Adrenal gland (tissue), 12 donors: ENCODE results near the gene GPC5. TPM values are rescaled to one million over a fixed set of nuclear protein-coding genes. Genes with fewer than 3 reads are reported as not detected.

Experiments used
- DNase-seq, 7 donors: peaks; one replicate each; pipeline ENCODE4 v3.0.0-alpha.2; 2019 to 2020
- H3K27ac ChIP-seq, 5 donors: fragments of 200-600 bp; sonication (generic) in 4 of 5; 1 replicate in 3 of 5; 2 replicates in 2 of 5; pipeline versions ENCODE4 v1.5.1 to v1.8.0; 2016 to 2020; ENCODE audit warnings: mild to moderate bottlenecking in 1 of 5
- H3K27me3 ChIP-seq: fragments of 200-600 bp; 2 replicates; pipeline ENCODE4 v1.8.0; 2021
- H3K36me3 ChIP-seq, 2 donors: fragments of 200-600 bp; replicated peaks in 1 of 2; 1 replicate in 1 of 2; 2 replicates in 1 of 2; pipeline versions ENCODE4 v1.5.1 to v1.8.0; 2018 to 2022
- H3K4me1 ChIP-seq, 2 donors: fragments of 200-600 bp; replicated peaks in 1 of 2; 1 replicate in 1 of 2; 2 replicates in 1 of 2; pipeline versions ENCODE4 v1.5.1 to v1.8.0; 2018 to 2021
- H3K4me3 ChIP-seq, 4 donors: fragments of 200-600 bp; sonication (generic) in 3 of 4; one replicate each; pipeline ENCODE4 v1.5.1; 2016 to 2018
- H3K9me3 ChIP-seq, 3 donors: fragments of 200-600 bp; sonication (generic) in 1 of 3; replicated peaks in 1 of 3; 1 replicate in 2 of 3; 2 replicates in 1 of 3; pipeline versions ENCODE4 v1.5.1 to v1.8.0; 2016 to 2021
- CTCF ChIP-seq, 6 experiments: fragments of 450-650 bp in 4 of 6; fragments of 200-600 bp in 2 of 6; sonication (generic) in 1 of 6; IDR thresholded peaks; 1 replicate in 5 of 6; 2 replicates in 1 of 6; pipeline versions ENCODE4 v1.5.1 to v1.8.0; 2016 to 2021; ENCODE audit warnings: antibody characterized with exemption in 6 of 6, mild to moderate bottlenecking in 2 of 6, moderate library complexity in 1 of 6
- POLR2A ChIP-seq, 2 donors: fragments of 450-650 bp; IDR thresholded peaks; one replicate each; pipeline ENCODE4 v1.6.1; 2017; ENCODE audit warnings: antibody characterized with exemption in 2 of 2, mild to moderate bottlenecking in 2 of 2, moderate library complexity in 1 of 2
- whole genome bisulfite sequencing, 4 donors: extraction: QIAGEN DNeasy Blood & Tissue Kit in 2 of 4; methylation state at CpG; one replicate each; pipeline versions ENCODE4 v1.1.5 to v1.1.7; 2013 to 2017; 5-methylcytosine and 5-hydroxymethylcytosine counted together
- intact Hi-C, 2 donors: fragments of 100-400 bp; cut with DNase I; formaldehyde crosslinking; loops; one replicate each; pipeline versions ENCODE4 v1.14.1 to v1.15.0; 2022 to 2023
- polyA plus RNA-seq, 3 donors: library from polyadenylated mRNA; stranded (reverse); fragments of 200-250 nt in 2 of 3; fragments of 350-450 nt in 1 of 3; fragmentation: Illumina TruSeq in 1 of 3; extraction: RNeasy Lipid Tissue Mini Kit (QIAGEN cat#74804) in 1 of 3; gene quantifications; one replicate each; pipeline ENCODE4 v1.2.3, GENCODE V29; 2013 to 2014
- total RNA-seq, 9 donors: library from RNA; depleted of rRNA in 4 of 9; stranded (reverse); fragments of >200 nt in 4 of 9; fragments of 120-200 nt in 1 of 9; fragmentation: NEBNext Ultra II Directional in 1 of 9; extraction: Animal tissue kit (Norgen Biotek cat#: 25700) in 1 of 9; gene quantifications; one replicate each; pipeline versions ENCODE4 v1.1.0 to v1.2.4, GENCODE V29; 2013 to 2023
- donor health status: healthy with polysubstance abuse.
- donor health status: Bipolar disorder and iron deficiency.
- donor health status: DM: yes; HTN: yes; CAD: no.
- donor health status: DM: no; HTN: no; CAD: no.
- donor health status: DM: no; HTN: no; CAD: no.
- donor health status: DM: yes; HTN: yes; CAD: no.

GPC5 gene
- total and polyA plus RNA-seq, 12 donors = 0.24 to 7.7 (median 2.1) TPM; not detected in 4

GRCh38 chr13:92716749-92717148 lies 1318.3 kb downstream of the GPC5 start:
- intact Hi-C loops = no loop called here
- 52 to 66% (median 57%) methylated on average over 6 of the region's 6 CpGs for WGBS, 4 donors
- DNase-seq = no peak

GRCh38 chr13:92717857-92718256 lies 1319.4 kb downstream of the GPC5 start:
- no peak for TF ChIP-seq CTCF (IDR thresholded peaks at IDR 0.05)
- TF ChIP-seq POLR2A (IDR thresholded peaks at IDR 0.05) = no peak
- Histone ChIP-seq H3K27ac (no peak overlapping the region), H3K9me3 (no peaks in the 10 kb centered on the region), H3K4me3 (no peak overlapping the region), H3K4me1 (no peaks in the 10 kb centered on the region), H3K27me3 (no peaks in the 10 kb centered on the region), H3K36me3 (no peaks in the 10 kb centered on the region)
- WGBS, 4 donors = 84 to 93% (median 88%) methylated on average over 2 of the region's 2 CpGs
- intact Hi-C loops = no loop called here
- DNase-seq = no peak

More at GRCh38 chr13:92716749-92717148, 1318.3 kb downstream of the GPC5 start:
- no peak overlapping the region for H3K4me3 ChIP-seq
- no peaks in the 10 kb centered on the region for H3K27me3 ChIP-seq
- TF ChIP-seq CTCF (IDR thresholded peaks at IDR 0.05) (peak in 2 of 6 experiments; percentile 9 to 19), POLR2A (IDR thresholded peaks at IDR 0.05) (no peak)
- H3K4me1 ChIP-seq = no peaks in the 10 kb centered on the region
- H3K27ac ChIP-seq = no peak overlapping the region
- no peaks in the 10 kb centered on the region for H3K9me3 ChIP-seq
- H3K36me3 ChIP-seq = no peaks in the 10 kb centered on the region

GRCh38 chr13:92719868-92720267 lies 1321.4 kb downstream of the GPC5 start:
- Histone ChIP-seq H3K4me1 (no peaks in the 10 kb centered on the region), H3K9me3 (no peaks in the 10 kb centered on the region), H3K27ac (no peak overlapping the region), H3K36me3 (no peaks in the 10 kb centered on the region), H3K27me3 (no peaks in the 10 kb centered on the region), H3K4me3 (no peak overlapping the region)
- no peak for DNase-seq
- no peak for TF ChIP-seq CTCF (IDR thresholded peaks at IDR 0.05)
- no peak for TF ChIP-seq POLR2A (IDR thresholded peaks at IDR 0.05)
- intact Hi-C loops = no loop called here

GRCh38 chr13:92721620-92722019 lies 1323.2 kb downstream of the GPC5 start:
- Histone ChIP-seq H3K27ac (no peak overlapping the region), H3K27me3 (no peaks in the 10 kb centered on the region), H3K36me3 (no peaks in the 10 kb centered on the region), H3K4me3 (no peak overlapping the region), H3K9me3 (no peaks in the 10 kb centered on the region), H3K4me1 (no peaks in the 10 kb centered on the region)
- intact Hi-C loops = no loop called here
- TF ChIP-seq CTCF (IDR thresholded peaks at IDR 0.05) (no peak), POLR2A (IDR thresholded peaks at IDR 0.05) (no peak)
- DNase-seq = no peak
